Caco-2 (cell line): ENCODE results near the gene NAV3. TPM values are rescaled to one million over a fixed set of nuclear protein-coding genes. Genes with fewer than 3 reads are reported as not detected.

Experiments used
- BruUV-seq: library from RNA; stranded (reverse); fragments of 400-500 nt; replicated peaks from 2 replicates; lab custom pipeline; 2021; lab: Mats Ljungman, UMichigan
- CTCF ChIA-PET: fragments of 300-600 bp; sonication (Branson Sonifier 250); formaldehyde crosslinking; loops from one replicate; lab custom pipeline; 2022; ENCODE audit warnings: antibody characterized with exemption; lab: Charles Lee
- POLR2A ChIA-PET: fragments of 300-600 bp; sonication (Branson Sonifier 250); formaldehyde crosslinking; loops from one replicate; lab custom pipeline; 2022; ENCODE audit warnings: antibody characterized with exemption; lab: Charles Lee
- DNase-seq, 2 experiments: peaks; one replicate each; pipeline versions ENCODE4 v3.0.0 to v3.0.0-alpha.2; 2020 to 2022
- H3K27me3 ChIP-seq: replicated peaks from 2 replicates; pipeline ENCODE4 v1.6.0; 2011; ENCODE audit warnings: low read length; ENCODE audit not compliant: control insufficient read depth, insufficient read depth
- H3K36me3 ChIP-seq: 2 replicates; pipeline ENCODE4 v1.5.1; 2011; ENCODE audit warnings: low read length; ENCODE audit not compliant: control insufficient read depth, insufficient read depth
- H3K4me1 ChIP-seq: fragments of 250-450 bp; sonication (Bioruptor Pico); 2 replicates; pipeline ENCODE4 v1.5.1; 2020; ENCODE audit warnings: mild to moderate bottlenecking
- H3K4me3 ChIP-seq: 2 replicates; pipeline ENCODE4 v1.5.1; 2011; ENCODE audit warnings: low read depth, mild to moderate bottlenecking, control low read depth, low read length
- H3K9me3 ChIP-seq: fragments of 250-450 bp; sonication (Bioruptor Pico); 2 replicates; pipeline ENCODE4 v1.5.1; 2020; ENCODE audit warnings: mild to moderate bottlenecking, moderate library complexity
- H3K27ac Mint-ChIP-seq: one replicate; pipeline ENCODE4 v1.8.0; 2022; ENCODE audit warnings: mixed read lengths; ENCODE audit not compliant: unreplicated experiment
- H3K27me3 Mint-ChIP-seq: one replicate; pipeline ENCODE4 v1.8.0; 2022; ENCODE audit warnings: mixed read lengths; ENCODE audit not compliant: insufficient read depth, unreplicated experiment
- H3K36me3 Mint-ChIP-seq: one replicate; pipeline ENCODE4 v1.8.0; 2022; ENCODE audit warnings: mild to moderate bottlenecking, mixed read lengths; ENCODE audit not compliant: insufficient read depth, unreplicated experiment
- H3K4me1 Mint-ChIP-seq: one replicate; pipeline ENCODE4 v1.8.0; 2022; ENCODE audit warnings: low read depth, mixed read lengths; ENCODE audit not compliant: unreplicated experiment
- H3K4me3 Mint-ChIP-seq: one replicate; pipeline ENCODE4 v1.8.0; 2022; ENCODE audit warnings: mild to moderate bottlenecking, moderate library complexity, mixed read lengths; ENCODE audit not compliant: unreplicated experiment
- H3K9me3 Mint-ChIP-seq: one replicate; pipeline ENCODE4 v1.8.0; 2022; ENCODE audit warnings: mixed read lengths; ENCODE audit not compliant: unreplicated experiment
- CTCF ChIP-seq, 2 experiments: fragments of 200-600 bp in 1 of 2; IDR thresholded peaks; 1 replicate in 1 of 2; 2 replicates in 1 of 2; pipeline versions ENCODE4 v1.5.1 to v1.8.0; 2011 to 2022; ENCODE audit warnings: antibody characterized with exemption in 1 of 2, control low read depth in 1 of 2, inconsistent platforms in 1 of 2, low read depth in 1 of 2, low read length in 1 of 2, mild to moderate bottlenecking in 1 of 2, moderate library complexity in 1 of 2; ENCODE audit not compliant: insufficient read depth in 1 of 2, severe bottlenecking in 1 of 2, unreplicated experiment in 1 of 2
- intact Hi-C: fragments of 100-400 bp; cut with micrococcal nuclease; formaldehyde crosslinking; loops from one replicate; pipeline ENCODE4 v1.10.0; 2022; ENCODE audit not compliant: unreplicated experiment
- total RNA-seq: library from RNA; stranded (reverse); gene quantifications from 2 replicates; pipeline ENCODE4 v1.2.3, GENCODE V29; 2022

Gene NAV3
- total RNA-seq, 1 experiment from 2014 or later = 0.45 TPM

DNA sequence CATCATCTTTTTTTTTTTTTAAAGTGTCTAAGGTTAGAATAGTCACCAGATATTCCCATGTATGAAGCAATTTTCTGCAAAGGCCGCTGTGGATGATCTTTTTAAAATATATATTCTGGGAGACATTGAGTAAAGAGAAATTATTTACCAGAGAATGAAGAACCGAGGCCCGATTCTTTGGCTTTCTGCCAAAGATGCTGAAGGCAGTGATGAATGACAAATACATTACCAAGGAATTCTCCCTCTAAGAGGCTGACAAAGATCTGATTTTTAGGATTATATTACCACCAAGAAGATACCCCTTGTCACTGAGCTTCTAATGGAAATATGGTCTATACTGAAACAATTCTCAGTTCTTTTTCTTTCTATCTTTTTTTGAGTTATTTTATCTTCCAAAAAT is 336.8 kb downstream of the NAV3 start:
- Mint-ChIP-seq H3K27ac (no peak overlapping the region), H3K36me3 (no peaks in the 10 kb centered on the region), H3K9me3 (no peaks in the 10 kb centered on the region), H3K4me1 (no peaks in the 10 kb centered on the region), H3K27me3 (peaks cover 3% of the 10 kb centered on the region), H3K4me3 (no peak overlapping the region)
- intact Hi-C loops = no loop called here
- ChIA-PET CTCF (no interaction called here), POLR2A (no interaction called here)
- H3K9me3 ChIP-seq = no peaks in the 10 kb centered on the region
- H3K36me3 ChIP-seq = no peaks in the 10 kb centered on the region
- H3K4me1 ChIP-seq = no peaks in the 10 kb centered on the region
- no peaks in the 10 kb centered on the region for H3K27me3 ChIP-seq
- DNase-seq = no peak
- TF ChIP-seq CTCF (IDR thresholded peaks at IDR 0.05; ENCODE audit: insufficient read depth in 1 of 2, low read depth in 1 of 2, low read length in 1 of 2, severe bottlenecking in 1 of 2, unreplicated experiment in 1 of 2) = no peak
- no peak overlapping the region for H3K4me3 ChIP-seq
- no TSS peak for BruUV-seq

DNA sequence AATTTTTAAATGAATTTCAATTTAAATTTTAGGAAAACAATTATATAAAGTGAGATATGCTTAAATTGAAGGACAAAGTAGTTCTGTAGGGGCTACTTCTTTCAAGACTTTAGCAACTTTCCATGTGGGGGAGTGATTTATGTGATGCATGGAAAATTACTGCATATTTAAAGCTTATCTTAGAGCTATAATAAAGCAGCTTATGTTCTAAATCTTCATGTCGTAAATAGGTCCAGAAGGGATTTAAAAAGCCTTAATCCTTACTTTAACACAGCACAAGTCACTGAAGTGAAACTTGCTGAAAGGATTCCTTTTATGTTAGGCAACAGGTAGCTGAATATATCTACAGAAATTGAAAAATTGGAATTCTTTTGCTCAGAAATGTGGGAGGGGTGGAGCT is 340.4 kb downstream of the NAV3 start:
- no TSS peak for BruUV-seq
- Mint-ChIP-seq H3K4me3 (no peak overlapping the region), H3K36me3 (no peaks in the 10 kb centered on the region), H3K27ac (no peak overlapping the region), H3K4me1 (no peaks in the 10 kb centered on the region), H3K27me3 (peaks cover 3% of the 10 kb centered on the region), H3K9me3 (no peaks in the 10 kb centered on the region)
- POLR2A ChIA-PET = no interaction called here
- no peak for TF ChIP-seq CTCF (IDR thresholded peaks at IDR 0.05; ENCODE audit: insufficient read depth in 1 of 2, low read depth in 1 of 2, low read length in 1 of 2, severe bottlenecking in 1 of 2, unreplicated experiment in 1 of 2)
- H3K4me1 ChIP-seq = no peaks in the 10 kb centered on the region
- no peaks in the 10 kb centered on the region for H3K36me3 ChIP-seq
- no peak overlapping the region for H3K4me3 ChIP-seq
- intact Hi-C loops = no loop called here
- no peak for DNase-seq
- H3K9me3 ChIP-seq = no peaks in the 10 kb centered on the region
- H3K27me3 ChIP-seq = no peaks in the 10 kb centered on the region
- CTCF ChIA-PET = no interaction called here

GRCh38 chr12:78176643-78177042 is 345.9 kb downstream of the NAV3 start:
- no peaks in the 10 kb centered on the region for H3K36me3 Mint-ChIP-seq
- no peak overlapping the region for H3K27ac Mint-ChIP-seq
- Histone ChIP-seq H3K9me3 (no peaks in the 10 kb centered on the region), H3K4me3 (no peak overlapping the region), H3K27me3 (no peaks in the 10 kb centered on the region), H3K4me1 (no peaks in the 10 kb centered on the region), H3K36me3 (no peaks in the 10 kb centered on the region)
- H3K4me1 Mint-ChIP-seq = no peaks in the 10 kb centered on the region
- peaks cover 3% of the 10 kb centered on the region for H3K27me3 Mint-ChIP-seq
- ChIA-PET POLR2A (no interaction called here), CTCF (no interaction called here)
- TF ChIP-seq CTCF (IDR thresholded peaks at IDR 0.05; ENCODE audit: insufficient read depth in 1 of 2, low read depth in 1 of 2, low read length in 1 of 2, severe bottlenecking in 1 of 2, unreplicated experiment in 1 of 2) = no peak
- no TSS peak for BruUV-seq
- intact Hi-C loops = no loop called here
- no peak for DNase-seq
- no peaks in the 10 kb centered on the region for H3K9me3 Mint-ChIP-seq
- no peak overlapping the region for H3K4me3 Mint-ChIP-seq
